HG03469 (cell line): Measurements from ENCODE around the gene S100PBP.

Experiments used
- ATAC-seq: cut with Tn5 transposase; IDR thresholded peaks from one replicate; pipeline ENCODE4 v1.9.1; 2021; ENCODE audit warnings: mild to moderate bottlenecking, moderate library complexity, moderate number of reproducible peaks; ENCODE audit not compliant: unreplicated experiment

S100PBP gene

GRCh38 chr1:32817159-32817814, at the start of gene S100PBP, which contains the start of gene YARS1:
Gene S100PBP, plus strand, starts transcription at chr1:32817653. Its CDS starts 8,447 bp downstream, at chr1:32826100.
Gene YARS1, minus strand, starts transcription at chr1:32817358. Its CDS starts 114 bp downstream, at chr1:32817244.
- peak; percentile 65 for ATAC-seq

GRCh38 chr1:32768110-32768850, 49.2 kb upstream of the S100PBP start:
- ATAC-seq = no peak

DNA sequence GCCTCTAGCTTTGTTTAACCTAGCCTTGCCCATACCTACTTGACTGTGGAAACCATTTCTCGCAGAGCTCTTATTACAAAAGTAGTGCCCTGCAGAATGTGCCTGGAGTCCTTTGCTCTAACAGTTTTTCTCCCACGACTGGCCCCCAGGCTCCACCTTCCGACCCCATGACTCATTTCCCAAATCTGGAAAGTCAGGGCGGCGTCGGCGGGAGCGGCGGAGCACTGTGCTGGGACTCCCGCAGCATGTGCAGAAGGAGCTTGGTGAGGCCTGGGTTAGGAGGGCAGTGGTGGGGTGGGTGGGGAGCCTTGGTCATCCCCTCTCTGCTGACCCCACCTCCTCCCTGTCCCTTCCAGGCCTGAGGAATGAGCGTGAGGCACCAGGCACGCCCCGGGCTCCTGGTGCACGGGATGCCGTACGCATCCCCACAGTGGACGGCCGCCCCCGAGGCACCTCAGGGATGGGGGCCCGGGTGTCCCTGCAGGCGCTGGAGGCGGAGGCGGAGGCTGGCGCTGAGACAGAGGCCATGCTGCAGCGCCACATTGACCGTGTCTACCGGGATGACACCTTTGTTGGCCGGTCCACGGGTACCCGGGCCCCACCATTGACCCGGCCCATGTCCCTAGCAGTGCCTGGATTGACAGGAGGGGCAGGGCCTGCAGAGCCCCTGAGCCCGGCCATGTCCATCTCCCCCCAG, 47.8 kb upstream of the S100PBP start:
- no peak for ATAC-seq

GRCh38 chr1:32770221-32770731, 47.2 kb upstream of the S100PBP start:
- ATAC-seq = no peak

GRCh38 chr1:32770741-32771548, 46.5 kb upstream of the S100PBP start:
- no peak for ATAC-seq

GRCh38 chr1:32771561-32772280, 45.7 kb upstream of the S100PBP start:
- ATAC-seq = no peak

- no peak for ATAC-seq
Measured at GRCh38 chr1:32772281-32773017, 45.0 kb upstream of the S100PBP start.

- no peak for ATAC-seq
Measured at GRCh38 chr1:32773018-32773763, 44.3 kb upstream of the S100PBP start.

GRCh38 chr1:32773764-32774463, 43.5 kb upstream of the S100PBP start:
- ATAC-seq = no peak

DNA sequence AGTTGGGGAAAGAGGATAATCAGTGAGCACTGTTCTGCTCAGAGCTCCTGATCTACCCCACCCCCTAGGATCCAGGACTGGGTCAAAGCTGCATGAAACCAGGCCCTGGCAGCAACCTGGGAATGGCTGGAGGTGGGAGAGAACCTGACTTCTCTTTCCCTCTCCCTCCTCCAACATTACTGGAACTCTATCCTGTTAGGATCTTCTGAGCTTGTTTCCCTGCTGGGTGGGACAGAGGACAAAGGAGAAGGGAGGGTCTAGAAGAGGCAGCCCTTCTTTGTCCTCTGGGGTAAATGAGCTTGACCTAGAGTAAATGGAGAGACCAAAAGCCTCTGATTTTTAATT, 43.0 kb upstream of the S100PBP start:
- no peak for ATAC-seq

GRCh38 chr1:32774950-32775634, 42.4 kb upstream of the S100PBP start:
- no peak for ATAC-seq

DNA sequence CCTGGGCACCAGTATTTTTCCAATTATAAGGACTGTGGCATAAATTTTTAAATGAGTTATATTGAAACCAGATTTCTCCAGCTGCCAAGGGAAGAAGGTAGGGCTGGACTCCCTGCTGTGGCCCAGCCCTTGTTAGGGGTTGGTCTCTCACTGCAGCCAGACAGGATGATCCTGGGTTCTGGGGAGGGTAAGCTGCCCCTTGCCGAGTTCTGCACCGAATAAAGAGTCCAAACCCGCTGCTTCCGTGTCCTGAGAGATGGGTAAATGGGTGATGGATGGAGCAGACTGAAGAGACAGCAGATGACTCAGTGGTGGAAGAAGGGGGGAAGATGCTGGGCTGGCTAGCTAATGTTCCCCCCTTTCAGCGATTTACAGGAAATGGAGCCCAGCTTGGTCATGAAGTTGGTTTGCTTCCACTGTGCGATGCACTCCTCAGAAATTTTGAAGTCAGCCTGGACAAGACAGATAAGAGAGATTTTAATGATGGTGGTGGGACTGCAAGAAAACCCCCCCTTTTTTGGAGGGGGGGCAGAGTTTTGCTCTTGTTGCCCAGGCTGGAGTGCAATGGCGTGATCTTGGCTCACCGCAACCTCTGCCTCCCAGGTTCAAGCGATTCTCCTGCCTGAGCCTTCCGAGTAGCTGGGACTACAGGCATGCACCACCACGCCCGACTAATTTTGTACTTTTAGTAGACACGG, 41.7 kb upstream of the S100PBP start:
- no peak for ATAC-seq

- ATAC-seq = no peak
Measured at GRCh38 chr1:32779242-32779641, 38.2 kb upstream of the S100PBP start.

DNA sequence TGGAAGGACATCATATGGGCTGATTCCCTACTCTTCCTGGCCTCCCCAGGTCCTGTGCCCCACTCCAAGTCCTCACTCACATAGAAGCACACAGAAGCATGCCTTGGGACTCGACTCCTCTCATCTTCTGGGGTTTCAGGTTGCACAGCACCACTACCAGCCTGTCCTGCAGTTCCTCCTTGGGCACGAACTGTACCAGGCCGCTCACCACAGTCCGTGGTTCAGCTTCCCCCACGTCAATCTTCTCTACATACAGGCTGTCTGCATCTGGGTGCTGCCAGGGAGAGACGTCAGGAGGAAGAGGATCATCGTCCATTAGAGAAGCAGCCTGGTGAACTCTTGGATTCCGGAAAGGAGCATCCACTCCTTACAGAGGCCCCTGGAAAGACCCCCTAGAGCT, 37.4 kb upstream of the S100PBP start:
- no peak for ATAC-seq

DNA sequence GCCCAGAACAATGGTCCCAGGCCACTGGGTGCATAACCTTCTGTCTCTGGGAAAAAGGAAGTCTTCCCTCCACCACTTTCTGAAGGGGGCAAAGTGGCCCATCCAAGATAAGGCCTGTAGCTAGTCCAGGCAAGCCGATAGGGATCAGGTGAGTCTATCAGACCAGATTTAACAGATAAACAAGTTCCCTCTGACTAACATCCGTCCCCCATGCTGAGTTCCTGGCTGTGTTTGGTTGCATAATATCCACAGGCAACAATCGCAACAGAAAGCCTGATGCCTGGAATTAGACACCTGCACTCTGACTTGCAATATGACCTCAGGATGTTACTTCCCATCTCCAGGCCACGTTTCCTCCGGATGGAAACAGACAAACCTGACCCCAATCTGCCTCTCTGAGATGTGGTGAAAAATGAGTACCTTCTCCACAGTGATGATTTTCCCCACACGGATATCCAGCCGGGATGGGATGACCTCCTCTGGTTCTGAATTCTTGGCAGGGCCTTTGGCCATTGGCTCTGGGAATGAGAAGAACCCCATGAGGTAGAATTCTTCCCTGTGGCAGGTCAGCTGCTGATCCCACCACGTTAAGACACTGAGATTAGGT, 36.7 kb upstream of the S100PBP start:
- ATAC-seq = no peak

DNA sequence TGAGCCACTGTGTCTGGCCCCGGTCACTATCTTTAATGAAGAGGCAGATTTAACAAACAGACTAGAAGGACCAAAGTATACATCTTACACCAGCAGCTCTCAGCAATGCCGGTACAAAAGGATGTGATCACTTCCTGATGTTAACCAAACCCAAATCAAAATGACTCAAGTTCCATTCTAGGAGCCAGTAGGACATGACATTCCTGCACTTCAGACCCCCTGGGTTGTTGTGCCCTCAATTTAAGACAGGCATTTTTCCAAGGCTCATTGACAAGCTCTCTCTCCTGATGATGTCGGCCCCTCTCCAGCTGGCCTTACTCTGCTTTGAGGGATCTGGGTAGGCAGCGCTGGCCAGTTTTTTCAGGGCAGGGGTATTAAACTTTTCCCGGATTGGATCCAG, 35.4 kb upstream of the S100PBP start:
- ATAC-seq = no peak

DNA sequence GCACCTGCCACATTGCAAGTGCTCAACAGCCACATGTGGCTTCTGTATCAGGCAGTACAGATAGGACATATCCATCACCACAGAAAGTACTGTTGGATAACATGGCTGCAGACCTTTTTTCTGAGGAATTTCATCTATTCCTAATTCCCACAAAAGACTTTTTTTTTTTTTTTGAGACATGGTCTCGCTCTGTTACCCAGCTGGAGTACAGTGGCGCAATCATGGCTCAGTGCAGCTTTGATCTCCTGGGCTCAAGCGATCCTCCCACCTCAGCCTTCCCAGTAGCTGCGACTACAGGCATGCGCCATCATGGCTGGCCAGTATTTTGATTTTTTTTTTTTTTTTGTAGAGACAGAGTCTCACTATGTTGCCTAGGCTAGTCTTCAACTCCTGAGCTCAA, 33.6 kb upstream of the S100PBP start:
- ATAC-seq = no peak
